SJSA1 (cell line): ENCODE data around the gene SLC38A9. TPM values are rescaled to one million over a fixed set of nuclear protein-coding genes. Genes with fewer than 3 reads are reported as not detected.

Experiments
- DNase-seq, 2 experiments: peaks; one replicate each; pipeline ENCODE4 v3.0.0-alpha.2; 2015 to 2020; ENCODE audit warnings: low spot score in 2 of 2, low read depth in 1 of 2
- H3K27ac ChIP-seq: fragments of 250-450 bp; sonication (Bioruptor Pico); 2 replicates; pipeline ENCODE4 v1.5.1; 2020; ENCODE audit warnings: mild to moderate bottlenecking, moderate library complexity
- H3K27me3 ChIP-seq: fragments of 250-450 bp; sonication (Bioruptor Pico); replicated peaks from 2 replicates; pipeline ENCODE4 v1.5.1; 2020; ENCODE audit warnings: mild to moderate bottlenecking, moderate library complexity
- H3K36me3 ChIP-seq: fragments of 250-450 bp; sonication (Bioruptor Pico); 2 replicates; pipeline ENCODE4 v1.5.1; 2020; ENCODE audit warnings: mild to moderate bottlenecking
- H3K4me1 ChIP-seq: fragments of 250-450 bp; sonication (Bioruptor Pico); replicated peaks from 2 replicates; pipeline ENCODE4 v1.6.1; 2021; ENCODE audit warnings: mild to moderate bottlenecking
- H3K4me3 ChIP-seq: fragments of 250-450 bp; sonication (Bioruptor Pico); 2 replicates; pipeline ENCODE4 v1.5.1; 2020; ENCODE audit warnings: mild to moderate bottlenecking
- H3K9me3 ChIP-seq: fragments of 250-450 bp; sonication (Bioruptor Pico); replicated peaks from 2 replicates; pipeline ENCODE4 v1.5.1; 2020; ENCODE audit warnings: mild to moderate bottlenecking
- total RNA-seq: library from RNA; depleted of rRNA; stranded (reverse); fragments of >200 nt; shearing (Covaris generic); gene quantifications from 2 replicates; pipeline ENCODE4 v1.2.3, GENCODE V29; 2014

The SLC38A9 gene
- total RNA-seq, 1 experiment from 2014 or later, result 26.6 TPM

DNA sequence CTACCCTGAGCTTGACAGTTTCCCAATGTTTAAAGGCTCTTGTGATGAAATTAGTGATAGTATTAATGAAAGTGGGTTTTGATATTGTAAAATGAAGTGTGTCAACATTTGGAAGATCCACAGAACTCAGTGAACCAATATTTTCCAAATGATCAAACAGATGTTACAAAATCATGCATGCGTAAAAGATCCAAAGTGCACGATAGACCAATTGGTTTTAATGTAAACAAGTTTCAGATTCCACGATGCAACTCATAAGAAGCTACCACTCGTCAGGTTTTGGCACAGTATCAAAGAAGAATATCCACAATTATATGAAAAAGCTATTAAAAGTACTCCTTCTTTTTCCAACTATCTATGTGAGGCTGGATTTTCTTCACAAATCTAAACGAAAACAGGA, 82.3 kb downstream of the SLC38A9 start:
- H3K27ac ChIP-seq, result no peak overlapping the region

GRCh38 chr5:55626790-55627189, 85.3 kb downstream of the SLC38A9 start:
- DNase-seq, result no peak
- no peak overlapping the region for H3K4me3 ChIP-seq
- no peaks in the 10 kb centered on the region for H3K9me3 ChIP-seq
- no peaks in the 10 kb centered on the region for H3K36me3 ChIP-seq
- peaks cover 7% of the 10 kb centered on the region for H3K4me1 ChIP-seq
- no peak overlapping the region for H3K27ac ChIP-seq
- H3K27me3 ChIP-seq, result no peaks in the 10 kb centered on the region

More for the DNA sequence above, 82.3 kb downstream of the SLC38A9 start:
- H3K4me3 ChIP-seq, result no peak overlapping the region
- no peak for DNase-seq
- H3K9me3 ChIP-seq, result no peaks in the 10 kb centered on the region
- H3K36me3 ChIP-seq, result no peaks in the 10 kb centered on the region
- peaks cover 19% of the 10 kb centered on the region for H3K4me1 ChIP-seq
- no peaks in the 10 kb centered on the region for H3K27me3 ChIP-seq

DNA sequence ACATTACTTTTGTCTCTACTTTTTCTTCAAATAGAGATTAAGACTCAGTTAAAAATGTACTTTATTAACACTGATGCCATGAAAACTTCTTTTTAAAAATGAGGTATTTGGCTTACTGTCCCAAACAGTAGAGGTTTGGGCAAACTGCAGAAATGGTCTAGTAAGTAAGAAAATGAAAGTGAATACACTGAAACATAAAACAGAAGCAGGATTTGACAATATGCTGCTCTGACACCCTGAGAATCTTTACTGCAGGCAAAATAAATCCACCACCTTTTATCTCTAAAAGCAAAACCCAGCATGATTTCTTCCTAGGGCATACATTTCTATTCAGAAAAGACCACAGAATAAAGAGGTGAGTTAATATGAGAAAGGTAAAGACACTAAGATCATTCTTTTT, 86.2 kb downstream of the SLC38A9 start:
- no peaks in the 10 kb centered on the region for H3K27me3 ChIP-seq
- DNase-seq, result no peak
- H3K4me3 ChIP-seq, result no peak overlapping the region
- H3K27ac ChIP-seq, result no peak overlapping the region
- peaks cover 7% of the 10 kb centered on the region for H3K4me1 ChIP-seq
- H3K9me3 ChIP-seq, result no peaks in the 10 kb centered on the region
- no peaks in the 10 kb centered on the region for H3K36me3 ChIP-seq

GRCh38 chr5:55625589-55625909, 86.6 kb downstream of the SLC38A9 start:
- DNase-seq, result no peak
- Histone ChIP-seq H3K27ac (no peak overlapping the region), H3K4me3 (no peak overlapping the region), H3K4me1 (peaks cover 7% of the 10 kb centered on the region), H3K36me3 (no peaks in the 10 kb centered on the region), H3K9me3 (no peaks in the 10 kb centered on the region), H3K27me3 (no peaks in the 10 kb centered on the region)

GRCh38 chr5:55624841-55625588, 87.1 kb downstream of the SLC38A9 start:
- Histone ChIP-seq H3K4me1 (peaks cover 4% of the 10 kb centered on the region), H3K4me3 (no peak overlapping the region), H3K9me3 (no peaks in the 10 kb centered on the region), H3K27me3 (no peaks in the 10 kb centered on the region), H3K36me3 (no peaks in the 10 kb centered on the region), H3K27ac (no peak overlapping the region)
- DNase-seq, result no peak

- no peak for DNase-seq
- no peak overlapping the region for H3K4me3 ChIP-seq
These were observed 88.3 kb downstream of the SLC38A9 start for GRCh38 chr5:55623789-55624188.

GRCh38 chr5:55622460-55622859, 89.7 kb downstream of the SLC38A9 start:
- Histone ChIP-seq H3K27ac (no peak overlapping the region), H3K36me3 (no peaks in the 10 kb centered on the region), H3K27me3 (no peaks in the 10 kb centered on the region), H3K9me3 (no peaks in the 10 kb centered on the region), H3K4me1 (no peaks in the 10 kb centered on the region), H3K4me3 (no peak overlapping the region)
- no peak for DNase-seq

More at GRCh38 chr5:55623789-55624188, 88.3 kb downstream of the SLC38A9 start:
- H3K36me3 ChIP-seq, result no peaks in the 10 kb centered on the region
- H3K9me3 ChIP-seq, result no peaks in the 10 kb centered on the region
- no peaks in the 10 kb centered on the region for H3K27me3 ChIP-seq
- H3K4me1 ChIP-seq, result no peaks in the 10 kb centered on the region
- H3K27ac ChIP-seq, result no peak overlapping the region

DNA sequence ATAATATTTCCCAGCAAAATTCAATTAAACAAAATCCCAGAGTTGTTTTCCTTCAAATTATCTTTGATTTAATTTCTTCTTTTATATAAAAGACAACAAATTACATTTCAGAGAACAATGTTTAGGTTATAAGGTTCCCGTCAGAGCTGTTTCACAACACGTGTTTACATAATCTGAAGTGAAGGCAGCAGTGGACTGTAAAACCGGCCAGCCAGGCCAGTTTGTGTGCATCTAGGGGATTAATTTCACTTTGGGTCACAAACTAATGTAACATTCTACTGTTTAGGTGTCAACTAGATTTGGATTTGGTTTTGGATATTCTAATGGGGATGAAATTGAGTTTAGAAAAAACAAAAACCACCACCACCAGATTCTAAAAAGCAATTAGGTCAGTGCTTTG, 90.9 kb downstream of the SLC38A9 start:
- no peak overlapping the region for H3K27ac ChIP-seq
- DNase-seq, result no peak

DNA sequence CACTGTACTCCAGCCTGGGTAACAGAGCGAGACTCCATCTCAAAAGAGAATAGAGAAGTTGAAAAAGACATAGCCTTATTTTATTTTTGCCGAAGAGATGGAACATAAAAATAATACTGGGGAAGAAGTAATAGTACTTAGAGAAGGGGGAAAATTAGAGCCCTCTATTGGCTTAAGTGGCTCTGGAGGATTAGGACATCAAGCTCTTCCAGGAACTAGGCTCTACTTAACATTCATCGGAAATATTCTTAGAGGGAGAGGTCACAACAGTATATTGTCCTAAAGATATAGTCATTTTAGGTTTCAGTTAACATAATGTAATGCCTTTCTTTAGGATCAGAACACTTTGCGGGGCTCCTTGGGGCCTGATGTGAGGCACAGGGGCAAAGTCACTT, 91.4 kb downstream of the SLC38A9 start:
- no peaks in the 10 kb centered on the region for H3K27me3 ChIP-seq
- no peak overlapping the region for H3K4me3 ChIP-seq
- H3K36me3 ChIP-seq, result no peaks in the 10 kb centered on the region
- H3K9me3 ChIP-seq, result no peaks in the 10 kb centered on the region
- no peak for DNase-seq
- no peak overlapping the region for H3K27ac ChIP-seq
- H3K4me1 ChIP-seq, result no peaks in the 10 kb centered on the region

More for the DNA sequence above, 90.9 kb downstream of the SLC38A9 start:
- Histone ChIP-seq H3K36me3 (no peaks in the 10 kb centered on the region), H3K27me3 (no peaks in the 10 kb centered on the region), H3K4me3 (no peak overlapping the region), H3K9me3 (no peaks in the 10 kb centered on the region), H3K4me1 (no peaks in the 10 kb centered on the region)

- DNase-seq, result no peak
These were observed 91.9 kb downstream of the SLC38A9 start for GRCh38 chr5:55620009-55620765.

GRCh38 chr5:55618318-55618717, 93.8 kb downstream of the SLC38A9 start:
- H3K27me3 ChIP-seq, result no peaks in the 10 kb centered on the region
- no peaks in the 10 kb centered on the region for H3K36me3 ChIP-seq
- no peaks in the 10 kb centered on the region for H3K9me3 ChIP-seq
- H3K27ac ChIP-seq, result no peak overlapping the region
- no peak for DNase-seq
- H3K4me1 ChIP-seq, result no peaks in the 10 kb centered on the region
- no peak overlapping the region for H3K4me3 ChIP-seq

More at GRCh38 chr5:55620009-55620765, 91.9 kb downstream of the SLC38A9 start:
- Histone ChIP-seq H3K36me3 (no peaks in the 10 kb centered on the region), H3K27ac (no peak overlapping the region), H3K9me3 (no peaks in the 10 kb centered on the region), H3K4me1 (no peaks in the 10 kb centered on the region), H3K4me3 (no peak overlapping the region), H3K27me3 (no peaks in the 10 kb centered on the region)

- Histone ChIP-seq H3K9me3 (no peaks in the 10 kb centered on the region), H3K4me1 (no peaks in the 10 kb centered on the region), H3K27me3 (no peaks in the 10 kb centered on the region), H3K4me3 (no peak overlapping the region), H3K36me3 (no peaks in the 10 kb centered on the region), H3K27ac (no peak overlapping the region)
- no peak for DNase-seq
These were observed 98.8 kb downstream of the SLC38A9 start for GRCh38 chr5:55613112-55613868.

- Histone ChIP-seq H3K27ac (no peak overlapping the region), H3K4me3 (no peak overlapping the region), H3K36me3 (no peaks in the 10 kb centered on the region), H3K4me1 (no peaks in the 10 kb centered on the region), H3K27me3 (no peaks in the 10 kb centered on the region), H3K9me3 (no peaks in the 10 kb centered on the region)
- DNase-seq, result no peak
These were observed 101.6 kb downstream of the SLC38A9 start for GRCh38 chr5:55610542-55610941.

GRCh38 chr5:55609413-55609812, 102.7 kb downstream of the SLC38A9 start:
- no peaks in the 10 kb centered on the region for H3K9me3 ChIP-seq
- H3K4me1 ChIP-seq, result peaks cover 9% of the 10 kb centered on the region

More at GRCh38 chr5:55609413-55609812, 102.7 kb downstream of the SLC38A9 start:
- H3K27ac ChIP-seq, result no peak overlapping the region
- no peak overlapping the region for H3K4me3 ChIP-seq
- no peaks in the 10 kb centered on the region for H3K36me3 ChIP-seq
- no peak for DNase-seq
- H3K27me3 ChIP-seq, result no peaks in the 10 kb centered on the region
